OCI-LY1 (cell line): ENCODE results near the gene CTIF.

ENCODE experiments used
- H2AFZ ChIP-seq: fragments of 200-600 bp; sonication (generic), shearing (Covaris generic); 2 replicates; pipeline ENCODE4 v1.6.0; 2014; ENCODE audit warnings: antibody characterized with exemption, mild to moderate bottlenecking, low read length
- H3F3A ChIP-seq: fragments of 200-600 bp; sonication (generic), shearing (Covaris generic); 2 replicates; pipeline ENCODE4 v1.6.0; 2014; ENCODE audit warnings: mild to moderate bottlenecking, antibody characterized with exemption, low read length, moderate library complexity; ENCODE audit not compliant: insufficient read depth
- H3K27ac ChIP-seq: fragments of 200-600 bp; sonication (generic); 2 replicates; pipeline ENCODE4 v1.5.1; 2014; ENCODE audit warnings: low read length, mixed run types, mild to moderate bottlenecking, low read depth; ENCODE audit not compliant: poor library complexity, severe bottlenecking
- H3K27me3 ChIP-seq: fragments of 200-600 bp; sonication (generic); 2 replicates; pipeline ENCODE4 v1.6.0; 2014; ENCODE audit warnings: antibody characterized with exemption, mild to moderate bottlenecking, low read length, moderate library complexity; ENCODE audit not compliant: insufficient read depth
- H3K36me3 ChIP-seq: fragments of 200-600 bp; sonication (generic); 2 replicates; pipeline ENCODE4 v1.6.1; 2014; ENCODE audit warnings: mild to moderate bottlenecking, antibody characterized with exemption, low read length, moderate library complexity, mixed read lengths; ENCODE audit not compliant: insufficient read depth
- H3K4me1 ChIP-seq: fragments of 200-600 bp; sonication (generic); 2 replicates; pipeline ENCODE4 v1.5.1; 2014; ENCODE audit warnings: mild to moderate bottlenecking, low read length, moderate library complexity; ENCODE audit not compliant: insufficient read depth, severe bottlenecking
- H3K4me2 ChIP-seq: fragments of 200-600 bp; sonication (generic), shearing (Covaris generic); 2 replicates; pipeline ENCODE4 v1.6.1; 2014; ENCODE audit warnings: low read length
- H3K4me3 ChIP-seq: fragments of 200-600 bp; sonication (generic); 2 replicates; pipeline ENCODE4 v1.5.1; 2014; ENCODE audit warnings: low read length, low read depth, mild to moderate bottlenecking, mixed read lengths; ENCODE audit not compliant: poor library complexity, severe bottlenecking
- H3K79me2 ChIP-seq: fragments of 200-600 bp; shearing (Covaris generic); 2 replicates; pipeline ENCODE4 v1.6.1; 2016; ENCODE audit warnings: mixed run types, low read length, mixed read lengths; ENCODE audit not compliant: insufficient read depth
- H3K9ac ChIP-seq: fragments of 200-600 bp; sonication (generic), shearing (Covaris generic); 2 replicates; pipeline ENCODE4 v1.6.1; 2014; ENCODE audit warnings: mild to moderate bottlenecking, low read length, mixed read lengths
- H3K9me2 ChIP-seq: fragments of 200-600 bp; sonication (generic), shearing (Covaris generic); 2 replicates; pipeline ENCODE4 v1.6.1; 2014; ENCODE audit warnings: low read depth, mild to moderate bottlenecking, low read length, mixed read lengths
- H3K9me3 ChIP-seq: fragments of 200-600 bp; shearing (Covaris generic); 2 replicates; pipeline ENCODE4 v1.6.1; 2014; ENCODE audit warnings: low read length, mixed read lengths
- H4K20me1 ChIP-seq: fragments of 200-600 bp; sonication (generic), shearing (Covaris generic); 2 replicates; pipeline ENCODE4 v1.6.0; 2016; ENCODE audit warnings: mild to moderate bottlenecking, low read length; ENCODE audit not compliant: insufficient read depth
- EZH2 ChIP-seq: fragments of 200-600 bp; sonication (generic), shearing (Covaris generic); IDR thresholded peaks from 2 replicates; pipeline ENCODE4 v1.8.0; 2017; ENCODE audit warnings: borderline replicate concordance, mixed run types, mild to moderate bottlenecking, antibody characterized with exemption, low read length, moderate library complexity, mixed read lengths
- TF ChIP-seq, protein P1 (sequence below): fragments of 200-600 bp; sonication (generic), shearing (Covaris generic); IDR thresholded peaks from 2 replicates; pipeline ENCODE4 v1.5.1; 2017; ENCODE audit warnings: mild to moderate bottlenecking, antibody characterized with exemption, low read length, moderate library complexity, mixed read lengths

Gene CTIF

DNA sequence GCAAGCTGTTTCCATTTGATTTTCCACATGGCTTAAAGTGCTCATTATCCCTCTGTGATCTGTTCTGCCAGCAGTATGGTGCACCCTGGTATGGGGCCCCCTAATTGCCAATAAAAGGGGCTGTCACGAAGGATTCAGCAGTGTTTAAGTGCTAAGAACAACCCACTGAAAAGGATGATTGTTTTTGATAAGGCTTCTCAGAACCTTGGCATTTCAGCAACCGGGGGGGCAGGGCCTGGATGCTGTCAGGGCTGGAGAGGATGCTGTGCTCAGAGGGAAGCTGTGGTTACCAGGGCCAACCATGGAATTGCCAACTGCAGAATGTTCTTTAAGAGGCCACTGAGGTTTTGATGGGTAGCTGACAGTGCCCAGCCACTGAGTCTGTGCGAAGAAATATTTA, 117.8 kb downstream of the CTIF start:
- Histone ChIP-seq H3K4me3 (no peak overlapping the region), H3K27ac (no peak overlapping the region), H3K79me2 (no peaks in the 10 kb centered on the region), H4K20me1 (no peaks in the 10 kb centered on the region), H3K4me2 (no peak overlapping the region), H3K9me2 (no peaks in the 10 kb centered on the region), H3F3A (no peaks in the 10 kb centered on the region), H2AFZ (no peak overlapping the region), H3K9ac (no peak overlapping the region), H3K36me3 (no peaks in the 10 kb centered on the region), H3K27me3 (no peaks in the 10 kb centered on the region; the same call in 1 of the 2 replicates), H3K4me1 (no peaks in the 10 kb centered on the region), H3K9me3 (0 out of 2 replicates have a peak, but pooled peaks cover 3% of the 10 kb centered on the region)
- TF ChIP-seq EZH2, result no peak
- TF ChIP-seq, protein P1, sequence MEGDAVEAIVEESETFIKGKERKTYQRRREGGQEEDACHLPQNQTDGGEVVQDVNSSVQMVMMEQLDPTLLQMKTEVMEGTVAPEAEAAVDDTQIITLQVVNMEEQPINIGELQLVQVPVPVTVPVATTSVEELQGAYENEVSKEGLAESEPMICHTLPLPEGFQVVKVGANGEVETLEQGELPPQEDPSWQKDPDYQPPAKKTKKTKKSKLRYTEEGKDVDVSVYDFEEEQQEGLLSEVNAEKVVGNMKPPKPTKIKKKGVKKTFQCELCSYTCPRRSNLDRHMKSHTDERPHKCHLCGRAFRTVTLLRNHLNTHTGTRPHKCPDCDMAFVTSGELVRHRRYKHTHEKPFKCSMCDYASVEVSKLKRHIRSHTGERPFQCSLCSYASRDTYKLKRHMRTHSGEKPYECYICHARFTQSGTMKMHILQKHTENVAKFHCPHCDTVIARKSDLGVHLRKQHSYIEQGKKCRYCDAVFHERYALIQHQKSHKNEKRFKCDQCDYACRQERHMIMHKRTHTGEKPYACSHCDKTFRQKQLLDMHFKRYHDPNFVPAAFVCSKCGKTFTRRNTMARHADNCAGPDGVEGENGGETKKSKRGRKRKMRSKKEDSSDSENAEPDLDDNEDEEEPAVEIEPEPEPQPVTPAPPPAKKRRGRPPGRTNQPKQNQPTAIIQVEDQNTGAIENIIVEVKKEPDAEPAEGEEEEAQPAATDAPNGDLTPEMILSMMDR, result no peak

DNA sequence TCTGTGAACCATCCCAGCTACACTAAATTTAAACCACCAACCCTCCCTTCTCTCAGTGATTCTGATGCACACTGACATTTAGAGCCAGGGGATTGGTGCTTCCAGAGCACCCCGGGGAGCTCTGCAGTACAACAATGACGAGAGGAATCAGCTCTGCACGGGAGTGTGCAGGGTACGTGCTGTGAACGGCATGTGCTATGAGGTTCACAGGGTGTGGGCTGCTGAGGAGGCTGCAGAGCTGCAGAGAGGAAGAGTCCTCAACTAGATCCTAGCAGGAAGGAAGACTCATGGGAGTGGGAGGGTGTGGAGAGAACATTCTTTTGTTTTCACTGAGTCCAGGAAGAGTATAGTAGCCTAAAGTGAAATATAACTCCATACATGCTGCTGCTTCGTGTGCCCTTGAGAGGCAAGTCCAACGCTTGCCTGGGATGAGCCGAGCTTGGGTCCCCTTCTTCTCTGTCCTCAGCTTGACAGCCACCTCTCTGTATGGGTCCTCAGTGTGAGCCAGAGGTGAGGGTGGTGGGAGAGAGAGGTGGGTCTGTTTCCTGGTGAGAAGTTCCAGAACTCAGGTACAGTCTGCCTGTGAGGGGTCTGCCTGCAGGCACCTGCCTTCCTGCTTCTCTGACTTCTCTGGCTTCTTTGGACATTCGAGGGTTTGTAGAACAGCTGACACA, 118.8 kb downstream of the CTIF start:
- TF ChIP-seq EZH2, result no peak
- TF ChIP-seq, protein P1, result no peak
- Histone ChIP-seq H3F3A (no peaks in the 10 kb centered on the region), H2AFZ (no peak overlapping the region), H3K9ac (no peak overlapping the region), H3K27ac (no peak overlapping the region), H3K4me2 (no peak overlapping the region), H3K36me3 (no peaks in the 10 kb centered on the region), H3K4me1 (no peaks in the 10 kb centered on the region), H3K27me3 (no peaks in the 10 kb centered on the region; the same call in 1 of the 2 replicates), H4K20me1 (no peaks in the 10 kb centered on the region), H3K9me2 (no peaks in the 10 kb centered on the region), H3K79me2 (no peaks in the 10 kb centered on the region), H3K4me3 (no peak overlapping the region), H3K9me3 (0 out of 2 replicates have a peak, but pooled peaks cover 3% of the 10 kb centered on the region)

DNA sequence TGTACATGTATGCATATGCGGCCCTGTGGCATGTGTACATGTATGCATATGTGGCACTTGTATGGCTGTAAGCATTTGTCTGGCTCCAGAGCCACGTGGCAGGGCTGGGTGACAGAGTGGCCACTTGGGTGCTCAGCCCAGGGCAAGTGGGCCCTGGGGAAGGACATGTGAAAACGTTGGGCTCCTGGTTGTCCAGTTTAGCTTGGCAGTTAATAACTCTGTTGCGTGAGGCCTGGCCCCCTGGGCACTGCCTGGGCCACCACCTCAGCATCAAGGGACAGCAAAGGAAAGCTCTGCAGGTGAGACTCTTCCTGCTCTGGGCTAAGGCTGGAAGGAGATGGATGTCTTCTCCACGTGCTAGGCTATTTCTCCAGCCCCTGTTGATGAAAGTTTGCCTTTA, 119.9 kb downstream of the CTIF start:
- Histone ChIP-seq H3K9ac (no peak overlapping the region), H3K27me3 (no peaks in the 10 kb centered on the region; the same call in 1 of the 2 replicates), H3K4me1 (no peaks in the 10 kb centered on the region), H3K79me2 (no peaks in the 10 kb centered on the region), H3K9me2 (no peaks in the 10 kb centered on the region), H3K9me3 (0 out of 2 replicates have a peak, but pooled peaks cover 3% of the 10 kb centered on the region), H3K4me3 (no peak overlapping the region), H3K27ac (no peak overlapping the region), H2AFZ (no peak overlapping the region), H3F3A (no peaks in the 10 kb centered on the region), H3K4me2 (no peak overlapping the region), H4K20me1 (no peaks in the 10 kb centered on the region), H3K36me3 (no peaks in the 10 kb centered on the region)
- TF ChIP-seq EZH2, result no peak
- TF ChIP-seq, protein P1, result no peak
